Measurements from ENCODE around the gene IPO4.

The IPO4 gene

DNA sequence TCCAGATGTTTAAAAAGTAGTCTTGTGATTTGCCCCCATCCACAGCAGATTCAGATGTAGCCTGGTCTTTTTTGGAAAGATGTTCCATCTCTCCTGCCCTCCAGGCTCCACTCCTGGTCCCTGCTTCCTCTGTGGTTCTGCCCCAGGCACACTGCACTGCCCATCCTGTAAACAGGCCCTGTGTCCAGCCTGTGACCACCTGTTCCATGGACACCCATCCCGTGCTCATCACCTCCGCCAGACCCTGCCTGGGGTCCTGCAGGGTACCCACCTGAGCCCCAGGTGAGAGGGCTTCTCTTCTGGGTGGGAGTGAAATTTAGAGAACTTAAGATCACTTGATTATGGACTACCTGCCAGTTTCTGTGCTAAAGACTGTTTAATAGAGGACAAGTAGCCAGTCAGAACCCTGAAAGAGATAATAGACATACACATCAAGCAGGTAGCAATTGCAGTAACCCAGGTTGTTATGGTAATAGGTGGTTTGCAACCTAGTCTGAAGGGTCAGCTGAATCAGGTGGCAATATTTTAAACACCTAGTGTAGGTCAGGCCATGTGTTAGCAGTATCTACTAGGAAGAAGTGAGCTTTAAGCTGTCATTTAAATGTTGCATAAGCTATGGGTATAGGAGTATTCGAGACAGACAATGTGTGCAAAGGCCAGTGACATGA is 39.2 kb downstream of the IPO4 start:
- DNase-seq (ENCODE audit: low read depth, low spot score): no peak

DNA sequence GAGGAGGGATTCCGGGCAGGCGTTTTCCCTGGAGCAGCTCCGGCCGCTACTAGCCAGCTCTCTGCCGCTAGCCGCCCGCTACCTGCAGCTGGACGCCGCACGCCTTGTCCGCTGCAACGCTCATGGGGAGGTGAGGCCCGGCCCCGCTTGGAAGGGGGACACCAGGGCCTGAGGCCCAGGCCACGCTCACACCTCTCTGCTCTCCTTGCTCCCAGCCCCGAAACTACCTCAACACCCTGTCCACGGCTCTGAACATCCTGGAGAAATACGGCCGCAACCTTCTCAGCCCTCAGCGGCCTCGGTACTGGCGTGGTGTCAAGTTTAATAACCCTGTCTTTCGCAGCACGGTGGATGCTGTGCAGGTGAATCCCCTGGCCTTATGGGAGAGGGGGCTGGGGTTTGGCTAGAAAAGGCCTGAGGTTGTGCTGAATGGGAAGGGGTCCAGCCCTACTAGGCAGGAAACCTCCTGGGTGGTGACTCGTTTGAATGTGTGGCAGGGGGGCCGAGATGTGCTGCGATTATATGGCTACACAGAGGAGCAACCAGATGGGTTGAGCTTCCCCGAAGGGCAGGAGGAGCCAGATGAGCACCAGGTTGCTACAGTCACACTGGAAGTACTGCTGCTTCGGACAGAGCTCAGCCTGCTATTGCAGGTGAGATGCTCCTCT is 40.7 kb downstream of the IPO4 start:
- no peak for DNase-seq (ENCODE audit: low read depth, low spot score)

DNA sequence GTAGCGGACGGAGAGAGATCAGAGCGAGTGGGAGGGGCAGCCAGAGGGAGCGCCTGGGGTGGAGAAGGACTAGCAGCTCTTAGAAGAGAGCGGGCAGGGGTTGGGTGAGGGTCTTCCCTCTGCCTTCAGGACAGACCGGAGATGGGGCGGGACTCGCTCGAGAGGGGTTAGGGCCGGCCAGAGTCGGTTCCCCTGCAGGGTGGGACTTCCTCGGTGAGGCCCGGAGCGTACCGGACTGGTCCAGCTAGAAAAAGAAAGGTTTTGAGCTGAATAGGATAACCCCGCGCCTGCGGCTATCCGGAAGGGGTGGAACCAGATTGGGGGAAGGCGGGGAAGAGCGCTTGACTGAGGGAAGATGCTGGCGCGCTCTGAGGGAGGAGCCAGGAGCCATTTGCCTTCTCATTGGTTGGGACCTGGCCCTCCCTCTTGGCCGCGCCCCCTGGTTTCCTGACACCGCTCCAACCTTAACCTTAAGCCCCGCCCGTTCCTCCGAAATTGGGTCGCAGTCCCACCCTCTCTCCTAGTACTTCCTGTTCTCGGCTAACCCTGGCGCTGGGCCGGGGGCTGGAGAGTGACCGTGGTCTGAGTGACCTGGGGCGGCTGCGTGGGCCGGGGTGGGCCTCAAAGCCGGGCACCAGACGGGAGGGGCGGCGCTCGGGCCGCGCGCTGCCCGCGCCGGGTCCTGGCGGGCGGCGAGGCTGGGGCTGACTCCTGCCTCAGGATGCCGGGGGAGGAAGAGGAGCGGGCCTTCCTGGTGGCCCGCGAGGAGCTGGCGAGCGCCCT is 41.4 kb downstream of the IPO4 start, which contains the start of gene RNF31:
TSS of gene RNF31 (plus strand) at position 521 of the 783 bp plus-strand sequence. CDS start at position 722, 201 bp downstream.
- peak; percentile 89 for DNase-seq (ENCODE audit: low read depth, low spot score)

DNA sequence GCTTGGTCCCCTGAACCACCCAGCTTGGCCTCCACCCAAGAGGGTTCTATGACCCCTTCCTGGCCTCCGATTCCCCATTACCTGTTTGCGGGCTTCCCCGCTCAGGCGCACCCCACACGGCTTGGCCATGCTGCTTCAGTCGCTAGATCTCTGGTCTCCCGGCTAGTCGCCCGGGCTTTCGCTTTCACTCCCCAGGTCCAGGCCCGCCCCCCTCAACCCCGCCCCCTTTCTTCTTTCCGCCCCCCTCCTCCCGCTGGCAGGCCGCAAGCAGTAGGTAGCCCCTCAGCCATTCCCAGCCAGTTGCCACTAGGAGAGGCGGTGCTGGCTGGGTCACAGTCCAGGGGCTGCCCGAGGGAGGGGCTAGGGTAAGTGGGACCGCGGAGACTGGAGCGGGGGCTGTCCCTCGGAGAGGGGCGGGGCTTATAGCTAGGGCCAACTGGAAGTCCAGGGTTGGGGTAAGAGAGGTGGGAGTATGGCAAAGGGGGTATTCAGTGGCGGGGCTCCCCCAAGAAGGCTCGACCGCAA is 42.1 kb downstream of the IPO4 start, which contains the start of gene PSME2:
TSS of gene PSME2 (minus strand) at position 158 of the 525 bp plus-strand sequence. CDS start at position 129, 29 bp downstream.
- DNase-seq (ENCODE audit: low read depth, low spot score): peak; percentile 88

DNA sequence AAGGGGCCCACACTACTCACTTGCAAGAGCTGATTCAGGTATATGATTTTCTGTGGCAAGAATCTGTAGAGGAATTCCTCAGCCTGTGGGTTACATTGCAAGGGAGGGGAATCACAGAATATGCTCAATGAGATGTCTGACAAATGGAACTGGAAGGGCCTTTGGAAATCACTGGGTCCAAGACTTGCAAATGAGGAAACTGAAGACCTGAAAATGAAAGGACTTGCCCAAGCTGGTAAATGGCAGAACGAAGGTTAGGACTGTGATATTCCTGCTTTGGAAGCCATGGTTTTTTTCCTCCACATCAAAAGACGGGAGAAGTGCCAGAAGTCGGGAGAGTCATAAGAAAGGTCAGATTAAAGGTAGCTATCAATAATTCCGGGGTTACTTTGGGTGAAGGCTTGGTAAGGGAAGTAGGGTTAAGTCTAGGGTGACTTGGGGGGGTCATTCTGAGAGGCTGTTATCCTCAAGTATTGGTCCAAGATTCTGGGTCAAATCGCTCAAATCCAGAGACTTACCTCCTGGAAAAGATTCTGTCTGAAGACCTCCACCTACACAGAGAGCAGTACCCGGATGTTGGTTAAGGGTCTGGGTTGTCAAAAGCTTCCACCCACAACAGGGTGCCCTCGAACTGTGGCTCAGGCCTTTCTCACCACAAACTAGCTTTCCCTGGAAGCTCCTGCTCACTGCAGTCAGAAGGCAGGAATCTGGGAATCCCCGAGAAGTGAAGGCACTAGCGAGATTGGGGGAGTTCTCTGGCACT is 42.7 kb downstream of the IPO4 start:
- DNase-seq (ENCODE audit: low read depth, low spot score): no peak

DNA sequence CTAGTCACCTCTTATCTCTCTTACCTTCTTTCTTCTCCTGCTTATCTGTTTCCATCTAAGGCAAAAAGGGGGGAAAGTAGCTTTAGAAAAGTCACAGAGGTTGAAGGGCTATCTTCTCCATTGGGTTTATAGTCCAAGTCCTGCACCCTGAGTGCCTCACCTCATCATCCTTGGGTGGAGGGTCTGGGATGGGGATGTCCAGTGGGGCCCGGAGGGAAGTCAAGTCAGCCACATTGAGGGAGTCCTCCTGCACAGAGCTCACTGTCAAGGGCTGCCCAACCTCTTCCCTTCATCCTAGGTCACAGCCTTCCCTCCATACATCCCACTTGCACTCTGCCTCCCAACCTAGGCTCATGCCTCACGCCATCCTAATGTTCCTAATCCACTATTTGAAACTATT is 43.4 kb downstream of the IPO4 start:
- DNase-seq (ENCODE audit: low read depth, low spot score): no peak

DNA sequence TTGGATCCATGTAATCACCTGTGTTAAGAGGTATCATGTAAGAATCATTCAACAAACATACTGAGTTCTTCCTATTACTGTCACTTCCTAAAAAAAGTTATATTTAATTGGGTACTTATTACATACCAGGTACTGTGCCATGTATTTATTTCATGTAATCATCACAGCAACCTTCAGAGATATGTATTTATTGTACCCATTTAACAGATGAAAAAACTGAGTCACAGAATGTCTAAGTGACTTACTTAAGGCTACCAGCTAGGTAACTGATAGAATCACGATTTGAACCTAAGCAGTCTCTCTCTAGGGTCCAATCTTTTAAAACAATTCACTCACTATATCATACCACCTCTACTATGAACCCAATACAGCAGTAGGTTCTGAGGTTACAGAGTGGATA is 44.2 kb downstream of the IPO4 start:
- DNase-seq (ENCODE audit: low read depth, low spot score): no peak

DNA sequence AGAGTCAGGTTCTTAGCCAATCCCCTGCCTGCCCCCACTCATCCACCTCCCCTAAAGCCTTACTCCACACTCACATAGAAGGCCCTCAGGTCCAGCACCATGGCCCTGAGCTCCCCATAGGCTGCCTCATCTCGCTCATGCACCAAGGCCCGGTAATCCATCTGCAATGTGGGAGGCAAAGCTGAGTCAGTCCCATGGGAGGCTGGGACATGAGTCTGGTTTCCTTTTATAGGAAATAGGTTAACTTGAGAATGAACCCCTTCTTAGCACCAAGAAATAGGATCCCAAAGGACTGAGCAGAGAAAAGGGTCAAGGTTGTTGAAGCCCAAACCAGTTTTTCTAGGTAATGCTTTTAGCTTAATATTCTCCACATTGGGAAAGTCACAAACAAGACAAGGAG is 45.1 kb downstream of the IPO4 start:
- DNase-seq (ENCODE audit: low read depth, low spot score): no peak

DNA sequence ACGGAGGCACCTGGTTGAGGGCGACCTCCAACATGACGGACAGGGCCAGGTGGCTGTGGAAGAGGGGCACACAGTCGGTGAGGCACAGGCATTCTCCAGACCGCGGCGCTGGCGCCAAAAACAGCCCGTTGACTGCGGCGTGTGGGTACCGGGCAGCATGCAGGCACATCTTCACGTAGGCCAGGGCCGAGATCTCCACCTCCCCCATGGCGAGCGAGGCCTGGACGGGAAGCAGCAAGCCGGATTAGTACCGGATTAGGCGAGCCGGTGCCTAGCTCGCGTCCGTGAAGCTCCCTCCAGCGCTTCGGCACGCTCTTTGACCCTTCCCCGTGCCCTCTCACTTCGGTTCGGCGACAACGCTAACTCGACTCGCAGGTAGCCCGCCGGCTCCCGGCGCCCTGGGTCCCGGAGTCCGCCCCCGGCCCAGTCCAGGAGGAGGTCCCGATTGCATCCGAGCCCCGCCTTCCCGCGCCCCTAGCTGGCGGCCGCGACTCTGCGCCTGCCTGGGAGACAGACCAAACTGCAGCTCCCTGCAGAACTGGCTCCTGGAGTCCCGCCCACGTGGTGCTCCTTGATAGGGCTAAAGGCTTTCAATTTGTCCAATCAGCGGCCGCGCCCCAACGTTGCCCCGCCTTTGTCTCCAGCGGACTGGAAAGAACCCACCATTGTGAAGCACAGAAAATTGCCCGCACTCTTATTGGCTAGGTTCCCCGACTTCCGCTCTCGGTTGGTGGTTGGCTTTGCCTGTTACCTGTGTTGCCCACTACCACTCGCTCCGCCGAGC is 47.3 kb downstream of the IPO4 start, which contains the start of gene EMC9:
TSS of gene EMC9 (minus strand) at position 495 of the 784 bp plus-strand sequence. CDS start at position 208, 287 bp downstream.
- peak; percentile 98 for DNase-seq (ENCODE audit: low read depth, low spot score)

DNA sequence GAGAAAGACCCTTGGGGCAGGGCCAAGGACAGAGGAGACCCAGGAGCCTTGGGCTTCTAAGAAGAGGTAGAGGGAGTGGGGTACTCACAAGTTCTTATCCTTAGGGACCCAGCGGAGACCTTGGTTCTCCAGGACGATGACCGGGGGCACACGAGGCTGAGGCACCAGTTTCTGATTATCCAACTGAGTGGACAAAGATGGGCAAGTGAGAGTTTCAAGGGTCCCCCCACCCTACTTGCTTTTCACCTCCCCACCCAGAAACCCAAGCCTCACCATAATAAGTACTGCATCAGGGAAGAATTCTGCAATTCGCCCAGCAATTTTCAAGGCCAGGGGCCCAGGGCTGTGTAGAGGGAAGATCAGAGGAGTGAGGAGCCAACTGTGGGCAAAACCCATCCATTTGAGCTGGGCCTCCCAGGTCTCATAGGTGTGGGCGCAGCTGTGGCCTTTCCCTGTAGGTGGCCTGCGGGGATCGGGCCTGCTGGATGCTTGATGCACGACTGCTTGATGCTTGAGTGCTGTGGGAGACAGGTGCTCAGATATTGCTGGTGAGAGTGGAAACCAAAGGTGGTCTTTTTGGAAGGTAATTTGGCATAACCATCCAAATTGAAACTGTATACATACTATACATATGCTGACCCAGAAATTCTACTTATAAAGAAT is 49.2 kb downstream of the IPO4 start:
- no peak for DNase-seq (ENCODE audit: low read depth, low spot score)

DNA sequence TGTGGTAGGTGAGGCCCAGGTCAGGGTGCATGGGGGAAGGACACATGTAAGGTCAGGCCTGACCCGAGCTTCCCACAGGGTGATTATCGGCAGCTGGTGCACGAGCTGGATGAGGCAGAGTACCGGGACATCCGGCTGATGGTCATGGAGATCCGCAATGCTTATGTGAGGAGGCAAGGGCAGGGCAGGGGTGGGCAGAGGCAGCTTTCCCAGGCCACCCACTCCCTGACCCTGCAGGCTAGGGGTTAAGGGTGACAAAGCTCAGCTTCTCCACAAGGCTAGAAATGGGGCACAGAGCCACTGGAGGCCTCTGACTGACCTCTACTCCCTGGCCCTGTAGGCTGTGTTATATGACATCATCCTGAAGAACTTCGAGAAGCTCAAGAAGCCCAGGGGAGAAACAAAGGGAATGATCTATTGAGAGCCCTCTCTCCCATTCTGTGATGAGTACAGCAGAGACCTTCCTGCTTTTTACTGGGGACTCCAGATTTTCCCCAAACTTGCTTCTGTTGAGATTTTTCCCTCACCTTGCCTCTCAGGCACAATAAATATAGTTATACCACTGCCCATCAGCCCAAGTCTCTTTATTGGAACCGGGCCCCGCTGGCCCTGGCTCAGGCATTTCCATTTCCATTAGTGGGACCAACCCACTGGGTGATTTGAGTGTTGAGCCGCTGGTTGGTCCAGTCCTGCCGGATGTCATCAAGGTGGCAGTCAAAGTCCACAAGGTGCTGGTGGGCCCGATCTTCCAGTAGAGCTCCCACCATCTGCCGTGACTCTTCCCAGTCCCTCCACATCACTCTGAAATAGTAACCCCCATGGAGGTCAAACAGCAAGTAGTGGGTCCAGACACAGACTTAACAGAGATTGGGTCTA is 50.0 kb downstream of the IPO4 start:
- DNase-seq (ENCODE audit: low read depth, low spot score): no peak

DNA sequence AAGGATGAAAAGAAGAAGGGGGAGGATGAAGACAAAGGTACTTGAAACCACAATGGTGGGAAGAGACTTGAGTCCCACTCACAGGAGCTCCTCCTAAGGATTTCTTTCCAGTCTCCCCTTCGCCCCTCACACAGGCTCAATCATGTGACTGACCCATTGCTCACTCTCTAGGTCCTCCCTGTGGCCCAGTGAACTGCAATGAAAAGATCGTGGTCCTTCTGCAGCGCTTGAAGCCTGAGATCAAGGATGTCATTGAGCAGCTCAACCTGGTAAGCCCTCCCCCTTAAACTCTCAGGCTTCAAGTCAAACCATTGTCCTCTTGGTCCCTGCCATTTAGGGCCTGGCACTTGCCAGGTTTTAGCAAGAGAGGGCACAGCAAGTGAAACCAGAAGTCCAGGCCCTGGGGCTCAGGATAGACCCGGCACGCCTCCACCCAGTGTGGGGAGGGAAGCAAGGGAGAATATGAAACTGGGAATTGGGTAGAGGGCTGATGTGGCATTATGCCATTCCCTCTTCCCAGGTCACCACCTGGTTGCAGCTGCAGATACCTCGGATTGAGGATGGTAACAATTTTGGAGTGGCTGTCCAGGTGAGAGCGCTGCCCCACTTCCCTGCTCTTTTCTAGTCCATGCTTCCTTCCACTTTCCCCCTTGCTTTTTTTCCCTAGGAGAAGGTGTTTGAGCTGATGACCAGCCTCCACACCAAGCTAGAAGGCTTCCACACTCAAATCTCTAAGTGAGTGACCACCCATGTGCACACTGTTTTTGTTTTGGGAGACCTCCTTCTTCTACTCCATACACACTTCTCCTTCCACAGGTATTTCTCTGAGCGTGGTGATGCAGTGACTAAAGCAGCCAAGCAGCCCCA is 50.9 kb downstream of the IPO4 start:
- no peak for DNase-seq (ENCODE audit: low read depth, low spot score)

DNA sequence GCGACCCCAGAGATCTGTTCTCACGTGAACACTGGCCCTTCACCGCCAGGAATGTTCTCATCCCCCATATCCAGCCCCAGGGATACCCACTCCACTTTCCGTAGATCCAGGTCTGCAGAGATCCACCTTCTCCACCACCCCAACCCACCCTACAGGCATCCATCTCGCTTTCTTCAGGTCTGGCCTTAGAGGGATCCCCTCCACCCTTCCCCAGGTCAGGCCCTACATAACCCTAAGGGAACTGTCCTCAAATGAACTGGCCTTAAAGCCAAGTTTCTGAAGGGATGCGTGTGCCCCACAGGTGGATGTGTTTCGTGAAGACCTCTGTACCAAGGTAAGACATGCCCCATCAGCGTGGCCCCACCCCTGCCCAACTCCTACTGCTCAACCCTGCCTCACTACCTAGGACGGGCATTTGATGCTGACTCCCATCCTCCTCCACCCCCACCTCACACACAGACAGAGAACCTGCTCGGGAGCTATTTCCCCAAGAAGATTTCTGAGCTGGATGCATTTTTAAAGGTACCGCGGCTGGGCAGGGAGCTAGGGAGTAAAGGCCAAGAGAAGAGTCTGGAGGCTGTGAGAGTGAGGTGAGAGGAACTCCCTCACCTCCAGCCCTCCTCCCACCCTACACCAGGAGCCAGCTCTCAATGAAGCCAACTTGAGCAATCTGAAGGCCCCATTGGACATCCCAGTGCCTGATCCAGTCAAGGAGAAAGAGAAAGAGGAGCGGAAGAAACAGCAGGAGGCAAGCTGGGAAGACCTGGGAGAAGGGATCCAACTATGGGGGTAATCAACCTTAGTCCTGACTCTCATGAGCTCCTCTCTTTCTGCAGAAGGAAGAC is 51.7 kb downstream of the IPO4 start:
- DNase-seq (ENCODE audit: low read depth, low spot score): no peak

DNA sequence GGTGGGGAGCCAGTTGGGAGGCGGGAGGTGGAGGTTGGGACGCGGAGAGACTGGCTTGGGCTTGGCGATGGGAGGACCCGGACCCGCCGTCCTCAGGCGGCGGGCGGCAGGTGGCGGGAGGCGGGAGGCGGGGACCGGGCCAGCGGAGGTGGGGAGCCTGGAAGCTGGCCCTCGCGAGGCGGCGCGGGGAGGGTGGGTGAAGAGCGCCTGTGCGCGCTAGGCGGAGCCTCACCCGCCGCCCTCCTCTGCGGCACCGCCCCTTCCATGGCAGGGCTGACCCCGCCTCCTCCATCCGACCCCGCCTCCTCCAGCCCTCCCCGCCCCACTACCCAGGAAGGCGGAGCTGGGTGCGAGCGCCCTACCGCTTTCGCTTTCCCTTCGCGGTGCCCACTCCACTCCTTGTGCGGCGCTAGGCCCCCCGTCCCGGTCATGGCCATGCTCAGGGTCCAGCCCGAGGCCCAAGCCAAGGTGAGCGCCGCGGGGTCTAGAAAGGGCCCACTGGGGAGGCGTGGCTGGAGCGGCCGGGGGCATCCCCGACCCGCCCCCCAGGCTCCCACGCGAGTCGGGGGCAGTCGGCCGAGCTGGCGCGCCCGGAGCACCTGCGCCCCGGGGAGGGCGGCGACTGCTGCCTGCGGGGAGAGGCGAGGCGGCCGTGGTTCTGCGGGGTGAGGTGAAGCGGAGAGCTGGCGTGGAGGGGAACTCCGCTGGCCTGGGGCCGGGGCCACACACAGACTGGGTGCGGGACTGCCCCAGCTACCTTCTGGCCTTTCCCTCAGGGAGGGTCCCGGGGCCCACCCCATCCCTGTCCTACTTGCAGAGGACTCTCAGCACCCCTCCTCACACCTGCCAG is 52.6 kb downstream of the IPO4 start, which contains the start of gene PSME1:
TSS of gene PSME1 (plus strand) at position 361 of the 850 bp plus-strand sequence. CDS start at position 430, 69 bp downstream.
- DNase-seq (ENCODE audit: low read depth, low spot score): no peak

DNA sequence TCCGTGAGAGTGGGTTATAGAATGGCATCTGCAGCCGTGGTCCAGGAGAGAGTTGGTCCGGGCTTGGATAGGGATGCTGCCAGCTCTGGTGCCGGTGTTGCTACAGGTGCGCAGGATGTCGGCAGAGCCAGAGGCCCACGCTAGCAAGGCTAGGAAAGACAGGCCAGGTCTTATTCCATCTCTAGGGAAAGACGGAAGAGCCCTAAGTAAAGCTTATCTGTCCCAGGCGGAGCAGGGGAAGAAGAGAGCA is 53.1 kb downstream of the IPO4 start:
- no peak for DNase-seq (ENCODE audit: low read depth, low spot score)

DNA sequence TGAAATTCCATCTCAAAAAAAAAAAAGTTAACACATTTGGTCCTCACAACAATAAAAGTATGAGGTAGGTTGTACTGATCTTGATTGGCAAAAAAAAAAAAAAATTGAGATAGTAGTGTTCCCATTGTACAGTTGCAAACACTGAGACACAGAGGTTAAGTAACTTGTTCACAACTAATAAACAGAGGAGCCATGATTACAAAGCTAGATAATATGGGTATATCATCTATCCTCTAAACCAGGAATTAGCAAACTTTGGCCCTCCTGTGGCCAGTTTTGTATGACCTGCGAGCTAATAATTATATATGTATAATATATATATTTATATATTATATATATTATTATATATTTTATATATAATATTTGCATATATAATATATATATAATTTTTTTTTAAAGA is 54.9 kb downstream of the IPO4 start:
- DNase-seq (ENCODE audit: low read depth, low spot score): no peak

Data from iPS DF 19.7 (cell line).